Panc1 (cell line): ENCODE results near the gene RMC1. TPM values are rescaled to one million over a fixed set of nuclear protein-coding genes. Genes with fewer than 3 reads are reported as not detected.

Experiments
- ATAC-seq: fragments of 200-7000 bp; cut with Tn5 transposase; 2 replicates; pipeline ENCODE4 v1.9.1; 2020; ENCODE audit warnings: mild to moderate bottlenecking, moderate library complexity
- BruUV-seq: library from RNA; stranded (reverse); fragments of 400-500 nt; replicated peaks from 2 replicates; lab custom pipeline; 2021; lab: Mats Ljungman, UMichigan
- CTCF ChIA-PET: fragments of 300-600 bp; sonication (Branson Sonifier 250); formaldehyde crosslinking; loops from one replicate; lab custom pipeline; 2022; ENCODE audit warnings: antibody characterized with exemption; lab: Charles Lee
- POLR2A ChIA-PET: fragments of 300-600 bp; sonication (Branson Sonifier 250); formaldehyde crosslinking; loops from one replicate; lab custom pipeline; 2022; ENCODE audit warnings: antibody characterized with exemption; lab: Charles Lee
- DNase-seq: peaks from one replicate; pipeline ENCODE4 v3.0.0-alpha.2; 2010; ENCODE audit warnings: low read depth, low spot score
- H3K27ac ChIP-seq: 2 replicates; pipeline ENCODE4 v1.5.1; 2011; ENCODE audit warnings: mild to moderate bottlenecking, low read length, inconsistent platforms
- H3K27me3 ChIP-seq: fragments of 200-500 bp; sonication (Bioruptor generic); 2 replicates; pipeline ENCODE4 v1.6.0; 2014; ENCODE audit warnings: low read length, inconsistent platforms; ENCODE audit not compliant: control insufficient read depth, insufficient read depth
- H3K36me3 ChIP-seq: fragments of 200-500 bp; sonication (Bioruptor generic); 2 replicates; pipeline ENCODE4 v1.5.1; 2014; ENCODE audit warnings: inconsistent platforms, mild to moderate bottlenecking, low read length, moderate library complexity; ENCODE audit not compliant: control insufficient read depth, insufficient read depth
- H3K4me1 ChIP-seq: 2 replicates; pipeline ENCODE4 v1.5.1; 2011; ENCODE audit warnings: inconsistent platforms, mild to moderate bottlenecking, low read length, moderate library complexity; ENCODE audit not compliant: control insufficient read depth, insufficient read depth
- H3K4me3 ChIP-seq, 2 experiments: 2 replicates each; pipeline ENCODE4 v1.5.1; 2011 to 2012; ENCODE audit warnings: low read depth in 2 of 2, low read length in 2 of 2, mild to moderate bottlenecking in 2 of 2, inconsistent platforms in 1 of 2, moderate library complexity in 1 of 2
- H3K9me3 ChIP-seq: fragments of 200-500 bp; sonication (Bioruptor generic); 2 replicates; pipeline ENCODE4 v1.5.1; 2014; ENCODE audit warnings: low read depth, mild to moderate bottlenecking, inconsistent platforms, low read length, moderate library complexity; ENCODE audit not compliant: control insufficient read depth, insufficient read depth
- POLR2AphosphoS5 ChIP-seq: IDR thresholded peaks from 2 replicates; pipeline ENCODE4 v1.6.1; 2012; ENCODE audit warnings: mild to moderate bottlenecking, low read depth, low read length, moderate library complexity
- SIN3A ChIP-seq: IDR thresholded peaks from 2 replicates; pipeline ENCODE4 v1.6.1; 2012; ENCODE audit warnings: low read depth, mild to moderate bottlenecking, low read length, moderate library complexity, borderline replicate concordance; ENCODE audit not compliant: insufficient read depth
- TCF7L2 ChIP-seq: IDR thresholded peaks from 2 replicates; pipeline ENCODE4 v1.6.1; 2011; ENCODE audit warnings: mild to moderate bottlenecking, low read depth, low read length, inconsistent platforms
- in situ Hi-C: cut with HindIII; loops from 2 replicates; pipeline ENCODE4 v1.10.0; 2016; ENCODE audit warnings: low sequenced_read_pairs, low pct_unique_long_range_greater_than_20kb
- intact Hi-C: fragments of 100-400 bp; cut with micrococcal nuclease; formaldehyde crosslinking; loops from one replicate; pipeline ENCODE4 v1.10.0; 2022; ENCODE audit not compliant: unreplicated experiment
- total RNA-seq: library from RNA; stranded (reverse); gene quantifications from one replicate; pipeline ENCODE4 v1.2.1, GENCODE V29; 2021; ENCODE audit not compliant: unreplicated experiment
- TF ChIP-seq, protein P1 (sequence below), 2 experiments: IDR thresholded peaks; 2 replicates each; pipeline ENCODE4 v1.6.1; 2011 to 2012; ENCODE audit warnings: low read depth in 2 of 2, control low read depth in 1 of 2, low read length in 1 of 2, mild to moderate bottlenecking in 1 of 2, moderate library complexity in 1 of 2; ENCODE audit not compliant: insufficient read depth in 1 of 2
- TF ChIP-seq, protein P2 (sequence below): fragments of 450-650 bp; IDR thresholded peaks from 2 replicates; pipeline ENCODE4 v1.5.1; 2017; ENCODE audit warnings: mild to moderate bottlenecking

The RMC1 gene
- total RNA-seq, 1 experiment from 2014 or later: 57.4 TPM

DNA sequence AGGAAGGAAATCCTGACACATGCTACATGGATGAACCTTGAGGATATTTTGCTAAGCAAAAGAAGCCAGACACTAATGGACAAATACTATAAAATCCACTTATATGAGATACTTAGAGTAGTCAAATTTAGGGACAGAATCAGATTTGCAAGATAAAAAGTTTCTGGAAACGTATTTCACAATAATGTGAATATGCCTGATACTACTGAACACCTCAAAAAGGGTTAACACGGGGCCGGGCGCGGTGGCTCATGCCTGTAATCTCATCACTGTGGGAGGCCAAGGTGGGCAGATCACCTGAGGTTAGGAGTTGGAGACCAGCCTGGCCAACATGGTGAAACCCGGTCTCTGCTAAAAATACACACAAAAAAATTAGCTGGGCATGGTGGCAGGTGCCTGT is 1.7 kb upstream of the RMC1 start:
- Histone ChIP-seq H3K9me3 (no peaks in the 10 kb centered on the region), H3K27me3 (no peaks in the 10 kb centered on the region), H3K36me3 (no peaks in the 10 kb centered on the region; the same call in 1 of the 2 replicates), H3K4me1 (peaks cover 15% of the 10 kb centered on the region), H3K27ac (no peak overlapping the region), H3K4me3 (no peak overlapping the region)
- ChIA-PET CTCF (no interaction called here), POLR2A (no interaction called here)
- ATAC-seq (no peak), DNase-seq (no peak)
- intact Hi-C loops (loop anchor here (5.0 to 10.0 kb wide), 2 partner anchors 83 to 369 kb away; partner anchors contain the start of gene NPC1), in situ Hi-C loops (no loop called here)
- BruUV-seq: no TSS peak
- TF ChIP-seq POLR2AphosphoS5: no peak
- TF ChIP-seq, protein P1, sequence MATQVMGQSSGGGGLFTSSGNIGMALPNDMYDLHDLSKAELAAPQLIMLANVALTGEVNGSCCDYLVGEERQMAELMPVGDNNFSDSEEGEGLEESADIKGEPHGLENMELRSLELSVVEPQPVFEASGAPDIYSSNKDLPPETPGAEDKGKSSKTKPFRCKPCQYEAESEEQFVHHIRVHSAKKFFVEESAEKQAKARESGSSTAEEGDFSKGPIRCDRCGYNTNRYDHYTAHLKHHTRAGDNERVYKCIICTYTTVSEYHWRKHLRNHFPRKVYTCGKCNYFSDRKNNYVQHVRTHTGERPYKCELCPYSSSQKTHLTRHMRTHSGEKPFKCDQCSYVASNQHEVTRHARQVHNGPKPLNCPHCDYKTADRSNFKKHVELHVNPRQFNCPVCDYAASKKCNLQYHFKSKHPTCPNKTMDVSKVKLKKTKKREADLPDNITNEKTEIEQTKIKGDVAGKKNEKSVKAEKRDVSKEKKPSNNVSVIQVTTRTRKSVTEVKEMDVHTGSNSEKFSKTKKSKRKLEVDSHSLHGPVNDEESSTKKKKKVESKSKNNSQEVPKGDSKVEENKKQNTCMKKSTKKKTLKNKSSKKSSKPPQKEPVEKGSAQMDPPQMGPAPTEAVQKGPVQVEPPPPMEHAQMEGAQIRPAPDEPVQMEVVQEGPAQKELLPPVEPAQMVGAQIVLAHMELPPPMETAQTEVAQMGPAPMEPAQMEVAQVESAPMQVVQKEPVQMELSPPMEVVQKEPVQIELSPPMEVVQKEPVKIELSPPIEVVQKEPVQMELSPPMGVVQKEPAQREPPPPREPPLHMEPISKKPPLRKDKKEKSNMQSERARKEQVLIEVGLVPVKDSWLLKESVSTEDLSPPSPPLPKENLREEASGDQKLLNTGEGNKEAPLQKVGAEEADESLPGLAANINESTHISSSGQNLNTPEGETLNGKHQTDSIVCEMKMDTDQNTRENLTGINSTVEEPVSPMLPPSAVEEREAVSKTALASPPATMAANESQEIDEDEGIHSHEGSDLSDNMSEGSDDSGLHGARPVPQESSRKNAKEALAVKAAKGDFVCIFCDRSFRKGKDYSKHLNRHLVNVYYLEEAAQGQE (IDR thresholded peaks at IDR 0.05; ENCODE audit: insufficient read depth in 1 of 2, low read depth in 2 of 2, low read length in 1 of 2): no peak
- TF ChIP-seq SIN3A: no peak
- no peak for TF ChIP-seq TCF7L2
- TF ChIP-seq, protein P2, sequence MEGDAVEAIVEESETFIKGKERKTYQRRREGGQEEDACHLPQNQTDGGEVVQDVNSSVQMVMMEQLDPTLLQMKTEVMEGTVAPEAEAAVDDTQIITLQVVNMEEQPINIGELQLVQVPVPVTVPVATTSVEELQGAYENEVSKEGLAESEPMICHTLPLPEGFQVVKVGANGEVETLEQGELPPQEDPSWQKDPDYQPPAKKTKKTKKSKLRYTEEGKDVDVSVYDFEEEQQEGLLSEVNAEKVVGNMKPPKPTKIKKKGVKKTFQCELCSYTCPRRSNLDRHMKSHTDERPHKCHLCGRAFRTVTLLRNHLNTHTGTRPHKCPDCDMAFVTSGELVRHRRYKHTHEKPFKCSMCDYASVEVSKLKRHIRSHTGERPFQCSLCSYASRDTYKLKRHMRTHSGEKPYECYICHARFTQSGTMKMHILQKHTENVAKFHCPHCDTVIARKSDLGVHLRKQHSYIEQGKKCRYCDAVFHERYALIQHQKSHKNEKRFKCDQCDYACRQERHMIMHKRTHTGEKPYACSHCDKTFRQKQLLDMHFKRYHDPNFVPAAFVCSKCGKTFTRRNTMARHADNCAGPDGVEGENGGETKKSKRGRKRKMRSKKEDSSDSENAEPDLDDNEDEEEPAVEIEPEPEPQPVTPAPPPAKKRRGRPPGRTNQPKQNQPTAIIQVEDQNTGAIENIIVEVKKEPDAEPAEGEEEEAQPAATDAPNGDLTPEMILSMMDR: no peak

DNA sequence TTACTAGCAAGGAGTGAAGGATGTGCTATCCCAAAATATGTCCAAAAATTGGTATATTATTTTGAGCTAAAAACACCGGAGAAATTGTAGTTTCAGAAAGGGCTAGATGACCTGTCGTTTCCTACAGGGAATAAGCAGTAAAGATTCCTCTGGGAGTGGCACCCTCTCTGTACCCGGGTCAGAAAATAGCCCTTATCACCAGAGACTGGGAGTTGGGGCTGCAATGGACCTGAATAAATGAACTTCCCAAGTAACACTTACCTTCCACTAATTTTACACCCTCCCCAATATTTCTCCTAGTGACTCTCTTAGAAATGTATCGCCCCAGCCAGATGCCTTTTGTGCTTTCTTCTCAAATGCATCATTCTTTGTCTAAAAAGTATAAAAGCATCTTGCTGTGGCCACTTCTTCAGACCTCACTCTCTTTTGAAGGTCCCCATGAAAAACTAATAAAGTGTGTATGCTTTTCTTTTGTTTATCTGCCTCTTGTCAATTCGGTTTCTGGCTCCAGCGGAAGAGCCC is 734 bp upstream of the RMC1 start:
- DNase-seq (no peak), ATAC-seq (no peak)
- Histone ChIP-seq H3K9me3 (no peaks in the 10 kb centered on the region), H3K4me3 (peak overlapping the region; percentile 77 to 90), H3K4me1 (peaks cover 15% of the 10 kb centered on the region), H3K36me3 (no peaks in the 10 kb centered on the region; the same call in 1 of the 2 replicates), H3K27me3 (no peaks in the 10 kb centered on the region), H3K27ac (peak overlapping the region; percentile 92)
- BruUV-seq: TSS peak; percentile 97
- ChIA-PET CTCF (no interaction called here), POLR2A (interaction anchor here (0.8 kb wide), 1 partner anchor 398 kb away, joined by 4 read pairs; no protein-coding TSS in a partner anchor)
- TF ChIP-seq, protein P1 (IDR thresholded peaks at IDR 0.05; ENCODE audit: insufficient read depth in 1 of 2, low read depth in 2 of 2, low read length in 1 of 2): no peak
- TF ChIP-seq SIN3A (no peak), POLR2AphosphoS5 (no peak), TCF7L2 (no peak)
- TF ChIP-seq, protein P2: no peak; the same call in 1 of the 2 replicates
- intact Hi-C loops (loop anchor here (5.0 to 10.0 kb wide), 2 partner anchors 82 to 370 kb away; partner anchors contain the start of gene NPC1), in situ Hi-C loops (no loop called here)
